OCI-LY1 (cell line): ENCODE results near the gene SLC23A2.

Experiments used
- H2AFZ ChIP-seq: fragments of 200-600 bp; sonication (generic), shearing (Covaris generic); 2 replicates; pipeline ENCODE4 v1.6.0; 2014; ENCODE audit warnings: antibody characterized with exemption, mild to moderate bottlenecking, low read length
- H3F3A ChIP-seq: fragments of 200-600 bp; sonication (generic), shearing (Covaris generic); 2 replicates; pipeline ENCODE4 v1.6.0; 2014; ENCODE audit warnings: mild to moderate bottlenecking, antibody characterized with exemption, low read length, moderate library complexity; ENCODE audit not compliant: insufficient read depth
- H3K27ac ChIP-seq: fragments of 200-600 bp; sonication (generic); 2 replicates; pipeline ENCODE4 v1.5.1; 2014; ENCODE audit warnings: low read length, mixed run types, mild to moderate bottlenecking, low read depth; ENCODE audit not compliant: poor library complexity, severe bottlenecking
- H3K27me3 ChIP-seq: fragments of 200-600 bp; sonication (generic); 2 replicates; pipeline ENCODE4 v1.6.0; 2014; ENCODE audit warnings: antibody characterized with exemption, mild to moderate bottlenecking, low read length, moderate library complexity; ENCODE audit not compliant: insufficient read depth
- H3K36me3 ChIP-seq: fragments of 200-600 bp; sonication (generic); 2 replicates; pipeline ENCODE4 v1.6.1; 2014; ENCODE audit warnings: mild to moderate bottlenecking, antibody characterized with exemption, low read length, moderate library complexity, mixed read lengths; ENCODE audit not compliant: insufficient read depth
- H3K4me1 ChIP-seq: fragments of 200-600 bp; sonication (generic); 2 replicates; pipeline ENCODE4 v1.5.1; 2014; ENCODE audit warnings: mild to moderate bottlenecking, low read length, moderate library complexity; ENCODE audit not compliant: insufficient read depth, severe bottlenecking
- H3K4me2 ChIP-seq: fragments of 200-600 bp; sonication (generic), shearing (Covaris generic); 2 replicates; pipeline ENCODE4 v1.6.1; 2014; ENCODE audit warnings: low read length
- H3K4me3 ChIP-seq: fragments of 200-600 bp; sonication (generic); 2 replicates; pipeline ENCODE4 v1.5.1; 2014; ENCODE audit warnings: low read length, low read depth, mild to moderate bottlenecking, mixed read lengths; ENCODE audit not compliant: poor library complexity, severe bottlenecking
- H3K79me2 ChIP-seq: fragments of 200-600 bp; shearing (Covaris generic); 2 replicates; pipeline ENCODE4 v1.6.1; 2016; ENCODE audit warnings: mixed run types, low read length, mixed read lengths; ENCODE audit not compliant: insufficient read depth
- H3K9ac ChIP-seq: fragments of 200-600 bp; sonication (generic), shearing (Covaris generic); 2 replicates; pipeline ENCODE4 v1.6.1; 2014; ENCODE audit warnings: mild to moderate bottlenecking, low read length, mixed read lengths
- H3K9me2 ChIP-seq: fragments of 200-600 bp; sonication (generic), shearing (Covaris generic); 2 replicates; pipeline ENCODE4 v1.6.1; 2014; ENCODE audit warnings: low read depth, mild to moderate bottlenecking, low read length, mixed read lengths
- H3K9me3 ChIP-seq: fragments of 200-600 bp; shearing (Covaris generic); 2 replicates; pipeline ENCODE4 v1.6.1; 2014; ENCODE audit warnings: low read length, mixed read lengths
- H4K20me1 ChIP-seq: fragments of 200-600 bp; sonication (generic), shearing (Covaris generic); 2 replicates; pipeline ENCODE4 v1.6.0; 2016; ENCODE audit warnings: mild to moderate bottlenecking, low read length; ENCODE audit not compliant: insufficient read depth
- CTCF ChIP-seq: fragments of 200-600 bp; sonication (generic), shearing (Covaris generic); IDR thresholded peaks from 2 replicates; pipeline ENCODE4 v1.5.1; 2017; ENCODE audit warnings: mild to moderate bottlenecking, antibody characterized with exemption, low read length, moderate library complexity, mixed read lengths
- EZH2 ChIP-seq: fragments of 200-600 bp; sonication (generic), shearing (Covaris generic); IDR thresholded peaks from 2 replicates; pipeline ENCODE4 v1.8.0; 2017; ENCODE audit warnings: borderline replicate concordance, mixed run types, mild to moderate bottlenecking, antibody characterized with exemption, low read length, moderate library complexity, mixed read lengths

The SLC23A2 gene

GRCh38 chr20:4887586-4887985 lies 113.7 kb downstream of the SLC23A2 start:
- H3K9me3 ChIP-seq = no peaks in the 10 kb centered on the region
- no peak overlapping the region for H2AFZ ChIP-seq
- H3K27me3 ChIP-seq = no peaks in the 10 kb centered on the region
- no peaks in the 10 kb centered on the region for H3F3A ChIP-seq
- TF ChIP-seq EZH2 = no peak
- TF ChIP-seq CTCF = no peak
- no peaks in the 10 kb centered on the region for H3K9me2 ChIP-seq
- H3K4me3 ChIP-seq = no peak overlapping the region
- no peak overlapping the region for H3K9ac ChIP-seq
- H4K20me1 ChIP-seq = no peaks in the 10 kb centered on the region
- H3K4me1 ChIP-seq = peaks cover 15% of the 10 kb centered on the region
- H3K79me2 ChIP-seq = no peaks in the 10 kb centered on the region
- peaks cover 91% of the 10 kb centered on the region for H3K36me3 ChIP-seq
- no peak overlapping the region for H3K4me2 ChIP-seq
- H3K27ac ChIP-seq = no peak overlapping the region

- TF ChIP-seq EZH2 = no peak
- no peak for TF ChIP-seq CTCF
These were observed 114.4 kb downstream of the SLC23A2 start for GRCh38 chr20:4886771-4887527.

GRCh38 chr20:4885877-4886276 lies 115.4 kb downstream of the SLC23A2 start:
- H3K4me1 ChIP-seq = peaks cover 15% of the 10 kb centered on the region
- no peaks in the 10 kb centered on the region for H3K9me3 ChIP-seq
- H3K4me3 ChIP-seq = no peak overlapping the region
- no peak for TF ChIP-seq CTCF
- TF ChIP-seq EZH2 = no peak
- H3K27ac ChIP-seq = no peak overlapping the region
- no peaks in the 10 kb centered on the region for H3K9me2 ChIP-seq
- no peaks in the 10 kb centered on the region for H3K79me2 ChIP-seq
- no peak overlapping the region for H3K9ac ChIP-seq
- no peaks in the 10 kb centered on the region for H3K27me3 ChIP-seq
- no peaks in the 10 kb centered on the region for H3F3A ChIP-seq
- H3K4me2 ChIP-seq = no peak overlapping the region
- peaks cover 94% of the 10 kb centered on the region for H3K36me3 ChIP-seq
- H2AFZ ChIP-seq = no peak overlapping the region
- H4K20me1 ChIP-seq = no peaks in the 10 kb centered on the region

More at GRCh38 chr20:4886771-4887527, 114.4 kb downstream of the SLC23A2 start:
- Histone ChIP-seq H4K20me1 (no peaks in the 10 kb centered on the region), H3K4me2 (no peak overlapping the region), H3K27me3 (no peaks in the 10 kb centered on the region), H3K36me3 (peaks cover 92% of the 10 kb centered on the region), H3K27ac (no peak overlapping the region), H3K4me1 (peaks cover 15% of the 10 kb centered on the region), H3F3A (no peaks in the 10 kb centered on the region), H3K4me3 (no peak overlapping the region), H2AFZ (no peak overlapping the region), H3K9me3 (no peaks in the 10 kb centered on the region), H3K9ac (no peak overlapping the region), H3K79me2 (no peaks in the 10 kb centered on the region), H3K9me2 (no peaks in the 10 kb centered on the region)
